ENCODE results near the gene KLHL29. TPM values are rescaled to one million over a fixed set of nuclear protein-coding genes. Genes with fewer than 3 reads are reported as not detected.

KLHL29 gene
- total and polyA plus RNA-seq, 10 of the 15 experiments (the other 5 are each of a cell fraction or from before 2014, with no cell fraction given) = 1.4 to 19.5 (median 6.1) TPM

- FAIRE-seq = no peak
- Histone ChIP-seq H3K27me3 (replicated peaks in 1 of 2; ENCODE audit: control insufficient read depth in 2 of 2, insufficient read depth in 2 of 2, low read length in 1 of 2) (no peaks in the 10 kb centered on the region), H3K9ac (ENCODE audit: control insufficient read depth, insufficient read depth, low read length) (no peak overlapping the region), H3K4me2 (ENCODE audit: control insufficient read depth, insufficient read depth) (no peak overlapping the region), H3K27ac (ENCODE audit: control insufficient read depth, insufficient read depth) (no peak overlapping the region), H4K20me1 (ENCODE audit: control insufficient read depth, insufficient read depth) (no peaks in the 10 kb centered on the region), H3K9me3 (replicated peaks; ENCODE audit: control insufficient read depth, insufficient read depth, low read length) (no peaks in the 10 kb centered on the region), H3K4me3 (no peak overlapping the region), H3K36me3 (ENCODE audit: control insufficient read depth in 2 of 2, insufficient read depth in 2 of 2, low read length in 1 of 2) (peaks cover 0 to 2% of the 10 kb centered on the region in 2 experiments; a peak in 2 of 4 replicates), H2AFZ (ENCODE audit: control insufficient read depth, low read depth, low read length) (no peak overlapping the region), H3K4me1 (ENCODE audit: control insufficient read depth, insufficient read depth, low read length) (no peaks in the 10 kb centered on the region), H3K79me2 (ENCODE audit: control insufficient read depth, insufficient read depth, low read length) (no peaks in the 10 kb centered on the region)
- ChIA-PET CTCF (interaction anchor here (1.0 kb wide), 1 partner anchor 10 kb away, joined by 3 read pairs; no protein-coding TSS in a partner anchor), RAD21 (ENCODE audit: unreplicated experiment) (no interaction called here), SMC1A (ENCODE audit: uncharacterized antibody, unreplicated experiment) (no interaction called here), POLR2A (no interaction called here)
- intact Hi-C loops (cut with micrococcal nuclease; ENCODE audit: unreplicated experiment) (no loop called here), in situ Hi-C loops (cut with MboI) (no loop called here)
- ATAC-seq = no peak
- TF ChIP-seq, protein P1, sequence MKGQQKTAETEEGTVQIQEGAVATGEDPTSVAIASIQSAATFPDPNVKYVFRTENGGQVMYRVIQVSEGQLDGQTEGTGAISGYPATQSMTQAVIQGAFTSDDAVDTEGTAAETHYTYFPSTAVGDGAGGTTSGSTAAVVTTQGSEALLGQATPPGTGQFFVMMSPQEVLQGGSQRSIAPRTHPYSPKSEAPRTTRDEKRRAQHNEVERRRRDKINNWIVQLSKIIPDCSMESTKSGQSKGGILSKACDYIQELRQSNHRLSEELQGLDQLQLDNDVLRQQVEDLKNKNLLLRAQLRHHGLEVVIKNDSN (IDR thresholded peaks at IDR 0.05; ENCODE audit: borderline replicate concordance, extremely low read length, insufficient read depth, low read depth, low read length) = no peak
- no peak for TF ChIP-seq NFXL1 (IDR thresholded peaks at IDR 0.05; ENCODE audit: borderline replicate concordance)
- TF ChIP-seq E2F4 (IDR thresholded peaks at IDR 0.05; ENCODE audit: low read depth, low read length) = no peak
- WGBS (ENCODE audit: insufficient coverage, insufficient replicate concordance, low lambda C conversion rate, missing lambda C conversion rate) = 46% methylated on average over 7 of the region's 7 CpGs
- no TSS peak for BruUV-seq (replicated peaks)
- DNase-seq (ENCODE audit: low read depth, low spot score) = no peak
These were observed 91.8 kb downstream of the KLHL29 start for GRCh38 chr2:23476786-23477185.

GRCh38 chr2:23477392-23477791 lies 92.4 kb downstream of the KLHL29 start:
- in situ Hi-C loops (cut with MboI) = no loop called here
- FAIRE-seq = no peak

More at GRCh38 chr2:23477392-23477791, 92.4 kb downstream of the KLHL29 start:
- DNase-seq (ENCODE audit: low read depth, low spot score) (no peak), ATAC-seq (no peak)
- Histone ChIP-seq H3K4me3 (no peak overlapping the region), H3K79me2 (ENCODE audit: control insufficient read depth, insufficient read depth, low read length) (no peaks in the 10 kb centered on the region), H3K27me3 (replicated peaks in 1 of 2; ENCODE audit: control insufficient read depth in 2 of 2, insufficient read depth in 2 of 2, low read length in 1 of 2) (no peaks in the 10 kb centered on the region), H4K20me1 (ENCODE audit: control insufficient read depth, insufficient read depth) (no peaks in the 10 kb centered on the region), H2AFZ (ENCODE audit: control insufficient read depth, low read depth, low read length) (no peak overlapping the region), H3K4me1 (ENCODE audit: control insufficient read depth, insufficient read depth, low read length) (no peaks in the 10 kb centered on the region), H3K9ac (ENCODE audit: control insufficient read depth, insufficient read depth, low read length) (no peak overlapping the region), H3K27ac (ENCODE audit: control insufficient read depth, insufficient read depth) (no peak overlapping the region), H3K4me2 (ENCODE audit: control insufficient read depth, insufficient read depth) (no peak overlapping the region), H3K9me3 (replicated peaks; ENCODE audit: control insufficient read depth, insufficient read depth, low read length) (no peaks in the 10 kb centered on the region), H3K36me3 (ENCODE audit: control insufficient read depth in 2 of 2, insufficient read depth in 2 of 2, low read length in 1 of 2) (peaks cover 0 to 2% of the 10 kb centered on the region in 2 experiments; a peak in 2 of 4 replicates)
- ChIA-PET POLR2A (no interaction called here), CTCF (no interaction called here), SMC1A (ENCODE audit: uncharacterized antibody, unreplicated experiment) (interaction anchor here (1.0 kb wide), 1 partner anchor 89 kb away, joined by 3 read pairs; no protein-coding TSS in a partner anchor), RAD21 (ENCODE audit: unreplicated experiment) (no interaction called here)
- 81% methylated on average over 11 of the region's 11 CpGs for WGBS (ENCODE audit: insufficient coverage, insufficient replicate concordance, low lambda C conversion rate, missing lambda C conversion rate)
- TF ChIP-seq, protein P2, sequence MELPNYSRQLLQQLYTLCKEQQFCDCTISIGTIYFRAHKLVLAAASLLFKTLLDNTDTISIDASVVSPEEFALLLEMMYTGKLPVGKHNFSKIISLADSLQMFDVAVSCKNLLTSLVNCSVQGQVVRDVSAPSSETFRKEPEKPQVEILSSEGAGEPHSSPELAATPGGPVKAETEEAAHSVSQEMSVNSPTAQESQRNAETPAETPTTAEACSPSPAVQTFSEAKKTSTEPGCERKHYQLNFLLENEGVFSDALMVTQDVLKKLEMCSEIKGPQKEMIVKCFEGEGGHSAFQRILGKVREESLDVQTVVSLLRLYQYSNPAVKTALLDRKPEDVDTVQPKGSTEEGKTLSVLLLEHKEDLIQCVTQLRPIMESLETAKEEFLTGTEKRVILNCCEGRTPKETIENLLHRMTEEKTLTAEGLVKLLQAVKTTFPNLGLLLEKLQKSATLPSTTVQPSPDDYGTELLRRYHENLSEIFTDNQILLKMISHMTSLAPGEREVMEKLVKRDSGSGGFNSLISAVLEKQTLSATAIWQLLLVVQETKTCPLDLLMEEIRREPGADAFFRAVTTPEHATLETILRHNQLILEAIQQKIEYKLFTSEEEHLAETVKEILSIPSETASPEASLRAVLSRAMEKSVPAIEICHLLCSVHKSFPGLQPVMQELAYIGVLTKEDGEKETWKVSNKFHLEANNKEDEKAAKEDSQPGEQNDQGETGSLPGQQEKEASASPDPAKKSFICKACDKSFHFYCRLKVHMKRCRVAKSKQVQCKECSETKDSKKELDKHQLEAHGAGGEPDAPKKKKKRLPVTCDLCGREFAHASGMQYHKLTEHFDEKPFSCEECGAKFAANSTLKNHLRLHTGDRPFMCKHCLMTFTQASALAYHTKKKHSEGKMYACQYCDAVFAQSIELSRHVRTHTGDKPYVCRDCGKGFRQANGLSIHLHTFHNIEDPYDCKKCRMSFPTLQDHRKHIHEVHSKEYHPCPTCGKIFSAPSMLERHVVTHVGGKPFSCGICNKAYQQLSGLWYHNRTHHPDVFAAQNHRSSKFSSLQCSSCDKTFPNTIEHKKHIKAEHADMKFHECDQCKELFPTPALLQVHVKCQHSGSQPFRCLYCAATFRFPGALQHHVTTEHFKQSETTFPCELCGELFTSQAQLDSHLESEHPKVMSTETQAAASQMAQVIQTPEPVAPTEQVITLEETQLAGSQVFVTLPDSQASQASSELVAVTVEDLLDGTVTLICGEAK (IDR thresholded peaks at IDR 0.05; ENCODE audit: borderline replicate concordance) = no peak
- TF ChIP-seq E2F4 (IDR thresholded peaks at IDR 0.05; ENCODE audit: low read depth, low read length) = no peak
- TF ChIP-seq TARDBP (IDR thresholded peaks at IDR 0.05; ENCODE audit: borderline replicate concordance) = no peak
- BruUV-seq (replicated peaks) = no TSS peak
- intact Hi-C loops (cut with micrococcal nuclease; ENCODE audit: unreplicated experiment) = no loop called here
